Stimulated activated CD8-positive, alpha-beta memory T cell treated with anti-CD3 and anti-CD28 coated beads, Interleukin-15, amount 100 ng/mL, for 4 hours (primary cell): ENCODE measurements around the gene BRICD5.

Source experiments
- DNase-seq, 2 donors: peaks; one replicate each; pipeline ENCODE4 v3.0.0-alpha.2; 2020; ENCODE audit warnings: low read depth in 2 of 2

The BRICD5 gene

GRCh38 chr16:2180962-2181923 lies 29.4 kb downstream of the BRICD5 start:
- DNase-seq: no peak

DNA sequence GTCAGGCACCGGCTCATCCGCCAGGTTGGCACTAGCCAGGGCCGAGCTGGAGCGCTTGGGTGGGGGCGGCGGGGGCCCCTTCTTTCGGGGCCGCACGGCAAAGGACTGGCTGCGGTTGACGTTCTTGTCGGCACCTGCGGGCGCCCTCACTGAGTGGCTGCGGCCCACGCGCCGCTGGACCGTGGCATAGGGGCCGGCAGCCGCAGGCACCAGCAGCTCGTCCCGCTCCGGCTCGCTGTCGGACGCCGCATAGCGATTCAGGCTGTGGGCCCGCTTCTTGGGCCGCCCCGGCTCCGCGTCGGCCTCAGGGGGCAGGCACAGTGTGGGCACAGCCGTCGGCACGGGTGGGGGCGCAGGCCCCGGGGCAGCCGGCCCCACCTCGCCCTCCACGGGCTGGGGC lies 30.2 kb downstream of the BRICD5 start:
- DNase-seq: no peak

- DNase-seq: no peak
Measured at GRCh38 chr16:2179576-2179975, 31.1 kb downstream of the BRICD5 start.

GRCh38 chr16:2179107-2179501 lies 31.6 kb downstream of the BRICD5 start:
- DNase-seq: no peak

DNA sequence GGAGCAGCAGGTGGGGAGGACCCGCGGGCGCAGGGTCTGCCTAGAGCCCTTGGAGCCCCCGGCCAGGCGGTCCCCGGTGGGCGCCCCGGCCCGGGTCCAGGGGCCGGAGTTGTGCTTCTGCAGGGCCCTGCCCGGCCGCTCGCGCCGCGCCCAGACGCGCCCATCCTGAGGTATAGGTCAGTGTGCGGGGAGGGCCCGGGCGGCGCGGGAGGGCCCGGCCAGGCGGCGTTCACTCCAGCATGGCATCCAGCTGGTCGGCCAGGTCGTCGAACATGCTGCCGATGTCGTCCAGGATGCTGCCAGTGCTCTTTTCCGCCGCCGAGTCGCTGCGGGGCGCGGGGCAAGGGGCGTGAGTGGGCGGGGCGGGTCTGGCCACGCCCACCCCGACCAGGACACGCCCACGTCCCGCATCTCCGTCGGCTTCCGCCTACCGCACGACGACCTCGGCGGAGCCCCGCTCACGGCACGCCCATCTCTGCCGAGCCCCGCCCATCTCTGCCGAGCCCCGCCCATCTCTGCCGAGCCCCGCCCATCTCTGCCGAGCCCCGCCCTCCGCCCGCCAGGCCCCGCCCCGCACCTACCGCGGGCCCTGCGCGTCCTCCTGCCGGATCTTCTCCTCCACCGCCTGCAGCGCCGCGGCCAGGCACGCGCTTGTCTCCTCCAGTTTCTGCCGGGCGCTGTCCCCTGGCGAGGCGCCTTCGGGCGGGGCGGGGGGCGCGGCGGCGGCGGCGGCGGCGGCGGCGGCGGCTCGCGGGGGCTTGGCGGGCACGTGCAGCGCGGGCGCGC lies 32.1 kb downstream of the BRICD5 start:
- no peak for DNase-seq

- no peak for DNase-seq
Measured at GRCh38 chr16:2177561-2177960, 33.1 kb downstream of the BRICD5 start.

DNA sequence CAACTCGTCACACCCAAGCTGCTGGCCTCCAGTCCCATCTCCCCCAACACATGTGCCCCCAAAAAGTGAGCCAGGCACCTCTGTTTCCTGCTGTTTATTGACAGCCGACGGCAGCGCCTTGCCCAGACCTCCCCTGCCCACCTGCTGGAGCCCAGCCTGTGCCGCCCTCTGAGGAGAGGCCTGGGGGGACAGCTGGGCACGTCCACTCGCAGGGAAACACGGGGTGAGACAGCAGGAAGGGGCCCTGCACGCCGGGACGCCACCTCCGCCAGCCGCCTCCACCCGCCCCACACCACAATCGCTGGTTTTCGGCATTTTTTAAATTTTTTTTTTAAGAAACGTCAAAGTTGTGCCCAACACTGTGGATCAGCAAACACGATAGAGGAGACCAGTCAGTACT lies 33.6 kb downstream of the BRICD5 start:
- no peak for DNase-seq

- no peak for DNase-seq
Measured at GRCh38 chr16:2176047-2176446, 34.6 kb downstream of the BRICD5 start.

DNA sequence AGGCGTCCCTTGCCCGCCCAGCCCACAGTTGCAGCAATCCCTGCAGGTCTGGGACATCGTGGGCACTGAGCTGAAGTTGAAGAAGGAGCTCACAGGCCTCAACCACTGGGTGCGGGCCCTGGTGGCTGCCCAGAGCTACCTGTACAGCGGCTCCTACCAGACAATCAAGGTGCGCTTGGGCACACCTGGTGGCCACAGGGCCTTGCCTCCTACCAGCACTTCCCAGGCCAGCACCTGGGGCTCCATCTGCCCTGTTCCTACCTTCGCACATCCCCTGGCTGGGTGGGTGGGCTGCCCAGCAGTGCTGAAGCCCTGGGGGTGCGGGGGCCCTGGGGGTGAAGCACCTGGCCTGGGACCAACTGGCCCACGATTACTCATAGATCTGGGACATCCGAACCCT lies 35.2 kb downstream of the BRICD5 start:
- no peak for DNase-seq

DNA sequence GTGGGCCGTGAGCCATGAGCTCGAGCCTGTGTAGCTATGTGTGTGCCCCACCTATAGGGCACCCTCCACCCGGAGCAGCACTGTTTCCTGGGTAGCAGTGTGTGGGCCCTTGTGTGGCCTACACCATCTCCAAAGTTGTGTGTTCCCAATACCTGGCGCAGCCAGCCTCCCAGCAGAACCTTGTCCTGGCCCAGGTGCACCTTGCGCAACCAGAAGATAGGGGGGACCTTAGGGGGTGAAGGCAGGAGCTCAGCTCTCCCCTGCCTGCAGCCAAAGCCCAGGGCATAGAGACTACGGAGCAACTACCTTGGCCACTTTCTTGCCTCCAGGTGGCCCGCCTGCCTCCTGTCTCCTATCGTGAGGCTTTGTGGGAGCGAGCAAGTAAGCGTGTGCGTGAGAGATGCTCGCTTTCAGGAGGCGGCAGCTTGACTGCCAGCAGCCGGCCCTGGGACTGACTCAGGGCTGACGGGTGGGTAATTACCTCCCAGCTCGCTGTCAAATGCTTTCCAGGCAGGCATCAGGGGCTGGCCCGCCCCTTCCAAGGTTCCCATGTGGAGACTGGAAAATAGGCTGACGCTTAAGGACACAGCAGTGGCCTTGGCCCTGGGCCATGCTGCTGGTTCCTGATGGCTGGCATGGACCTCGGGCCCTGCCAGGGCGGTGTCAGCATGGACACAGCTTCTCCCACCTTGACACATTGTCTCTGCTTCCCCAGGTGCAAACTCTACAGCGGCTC lies 36.1 kb downstream of the BRICD5 start:
- no peak for DNase-seq

DNA sequence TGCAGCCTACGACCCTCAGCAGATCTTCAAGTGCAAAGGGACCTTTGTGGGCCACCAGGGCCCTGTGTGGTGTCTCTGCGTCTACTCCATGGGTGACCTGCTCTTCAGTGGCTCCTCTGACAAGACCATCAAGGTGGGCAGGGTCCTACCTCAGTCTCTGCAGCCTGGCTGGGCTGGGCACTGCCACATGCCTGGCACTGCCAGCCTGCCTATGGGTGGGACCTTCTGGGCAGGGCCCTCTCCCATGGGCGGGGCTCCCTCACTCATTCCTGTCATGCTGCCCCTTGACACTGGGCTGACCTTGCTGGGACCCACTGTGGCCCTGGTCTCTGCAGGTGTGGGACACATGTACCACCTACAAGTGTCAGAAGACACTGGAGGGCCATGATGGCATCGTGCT lies 36.7 kb downstream of the BRICD5 start:
- DNase-seq: no peak

DNA sequence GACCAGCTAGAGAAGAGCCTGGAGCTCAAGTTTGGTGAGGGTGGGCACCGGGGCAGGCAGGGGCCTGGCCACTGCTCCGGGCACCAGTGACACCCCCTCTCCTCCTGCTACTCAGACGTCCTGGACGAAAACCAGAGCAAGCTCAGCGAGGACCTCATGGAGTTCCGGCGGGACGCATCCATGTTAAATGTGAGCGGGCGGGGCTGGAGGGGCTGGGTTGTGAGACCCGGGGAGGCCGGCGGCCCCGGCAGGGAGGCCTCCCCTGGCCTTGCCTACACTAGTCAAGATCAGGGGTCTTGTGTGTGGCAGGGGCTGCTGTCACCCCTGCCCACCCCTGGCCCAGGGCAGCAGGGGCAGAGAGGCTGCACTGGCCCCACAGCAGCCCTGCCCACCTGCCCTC lies 37.3 kb downstream of the BRICD5 start:
- DNase-seq: no peak

GRCh38 chr16:2172688-2173335 lies 37.9 kb downstream of the BRICD5 start:
- DNase-seq: no peak

DNA sequence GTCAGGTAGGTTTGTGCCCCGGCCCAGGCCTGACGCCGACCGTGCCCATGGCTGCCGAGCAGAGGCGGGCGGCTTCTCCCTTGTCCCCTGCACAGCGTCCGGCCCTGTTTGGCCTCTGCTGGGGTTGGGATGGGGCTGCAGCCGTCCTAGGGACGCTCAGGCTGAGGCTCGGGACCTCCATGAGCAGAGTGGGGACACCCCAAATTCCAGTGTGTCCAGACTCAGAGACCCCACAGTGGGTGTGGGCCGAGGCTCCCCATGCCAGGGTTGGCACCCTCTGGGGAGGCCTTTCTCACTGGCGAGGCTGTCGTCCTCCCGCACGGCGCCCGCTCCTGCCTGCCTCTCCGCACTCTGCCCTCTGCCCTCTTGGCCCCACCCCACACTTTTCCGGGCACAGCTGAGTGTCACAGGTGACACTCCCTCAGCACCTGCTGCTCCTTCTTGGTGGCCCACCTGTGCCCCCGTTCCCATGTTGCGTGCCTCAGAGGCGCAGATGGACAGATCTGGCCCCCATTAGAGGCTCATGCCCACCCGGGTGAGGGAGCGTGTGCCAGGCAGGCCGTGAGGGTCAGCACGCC lies 39.0 kb downstream of the BRICD5 start:
- no peak for DNase-seq

DNA sequence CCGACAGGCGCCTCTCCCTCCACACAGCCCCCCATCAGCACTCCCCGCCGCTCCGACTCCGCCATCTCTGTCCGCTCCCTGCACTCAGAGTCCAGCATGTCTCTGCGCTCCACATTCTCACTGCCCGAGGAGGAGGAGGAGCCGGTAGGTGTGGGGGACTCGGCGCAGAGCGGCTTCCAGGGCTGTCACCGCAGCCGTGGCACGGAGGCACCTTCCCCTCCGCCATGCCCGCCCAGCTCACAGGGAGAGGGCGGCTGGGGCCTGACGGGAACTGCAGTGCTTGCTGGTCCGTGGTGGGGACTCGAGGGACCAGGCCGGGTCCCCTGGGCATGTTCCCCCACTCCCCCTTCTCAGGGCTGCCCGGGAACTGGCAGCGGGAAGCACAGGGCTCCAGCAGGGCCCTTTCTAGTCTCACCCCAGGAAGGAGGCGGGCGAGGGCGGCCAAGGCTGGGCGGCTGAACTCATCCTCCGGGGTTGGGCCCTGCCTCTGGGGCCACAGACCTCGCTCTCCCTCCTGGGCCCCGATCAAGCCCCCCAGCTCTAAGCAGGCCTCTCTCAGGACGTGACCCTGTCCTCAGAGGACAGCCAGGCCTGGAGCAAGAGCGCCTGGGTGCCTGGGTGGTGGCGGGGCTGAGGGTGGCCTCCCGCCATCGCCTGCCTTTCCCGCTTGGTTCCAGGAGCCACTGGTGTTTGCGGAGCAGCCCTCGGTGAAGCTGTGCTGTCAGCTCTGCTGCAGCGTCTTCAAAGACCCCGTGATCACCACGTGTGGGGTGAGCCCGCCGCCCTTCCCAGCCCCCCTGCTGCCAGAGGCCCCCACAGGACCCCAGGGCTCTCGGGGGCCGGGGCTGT lies 39.9 kb downstream of the BRICD5 start:
- DNase-seq: no peak

GRCh38 chr16:2170080-2170479 lies 40.6 kb downstream of the BRICD5 start:
- DNase-seq: no peak

GRCh38 chr16:2167068-2167638 lies 43.5 kb downstream of the BRICD5 start:
- DNase-seq: no peak

- no peak for DNase-seq
Measured at GRCh38 chr16:2166263-2167067, 44.2 kb downstream of the BRICD5 start.

- DNase-seq: no peak
Measured at GRCh38 chr16:2165861-2166260, 44.8 kb downstream of the BRICD5 start.
